Measurements from ENCODE around the gene RGL3. TPM values are rescaled to one million over a fixed set of nuclear protein-coding genes. Genes with fewer than 3 reads are reported as not detected.

Gene RGL3
- total and polyA plus RNA-seq, 10 of the 15 experiments (the other 5 are each of a cell fraction or from before 2014, with no cell fraction given) = not detected

GRCh38 chr19:11461453-11461852 is 42.3 kb upstream of the RGL3 start (continued):
- TF ChIP-seq HSF1 (IDR thresholded peaks at IDR 0.05; ENCODE audit: low read depth, low read length) (no peak), ZNF274 (IDR thresholded peaks at IDR 0.05; ENCODE audit: insufficient read depth, insufficient read length) (no peak), PAX8 (IDR thresholded peaks at IDR 0.05) (no peak), MTA3 (IDR thresholded peaks at IDR 0.05; ENCODE audit: borderline replicate concordance, low read length) (no peak), ZNF217 (IDR thresholded peaks at IDR 0.05) (no peak), MTA2 (IDR thresholded peaks at IDR 0.05; ENCODE audit: low read depth) (no peak)

- no peaks in the 10 kb centered on the region for H3K27me3 ChIP-seq (replicated peaks in 1 of 2; ENCODE audit: control insufficient read depth in 2 of 2, insufficient read depth in 2 of 2, low read length in 1 of 2)
- no peaks in the 10 kb centered on the region; the same call in 1 of the 2 replicates for H3K4me1 ChIP-seq (ENCODE audit: control insufficient read depth, insufficient read depth, low read length)
- H3K79me2 ChIP-seq (ENCODE audit: control insufficient read depth, insufficient read depth, low read length) = no peaks in the 10 kb centered on the region
- ChIA-PET SMC1A (ENCODE audit: uncharacterized antibody, unreplicated experiment) (no interaction called here), POLR2A (no interaction called here), CTCF (interaction anchor here (1.6 kb wide), 1 partner anchor 77 kb away, joined by 5 read pairs; no protein-coding TSS in a partner anchor), RAD21 (ENCODE audit: unreplicated experiment) (no interaction called here)
- H3K4me3 ChIP-seq = no peak overlapping the region
- no peak overlapping the region for H3K9ac ChIP-seq (ENCODE audit: control insufficient read depth, insufficient read depth, low read length)
- 0% methylated on average over 2 of the region's 4 CpGs for WGBS (ENCODE audit: insufficient coverage, insufficient replicate concordance, low lambda C conversion rate, missing lambda C conversion rate)
- no peaks in the 10 kb centered on the region for H4K20me1 ChIP-seq (ENCODE audit: control insufficient read depth, insufficient read depth)
- BruUV-seq (replicated peaks) = no TSS peak
- H3K9me3 ChIP-seq (replicated peaks; ENCODE audit: control insufficient read depth, insufficient read depth, low read length) = no peaks in the 10 kb centered on the region
- ATAC-seq (0 out of 3 replicates have a peak, but pooled peaks have one; percentile 29), DNase-seq (ENCODE audit: low read depth, low spot score) (no peak), FAIRE-seq (no peak)
- H3K36me3 ChIP-seq (ENCODE audit: control insufficient read depth in 2 of 2, insufficient read depth in 2 of 2, low read length in 1 of 2) = no peaks in the 10 kb centered on the region
- no peak overlapping the region for H3K27ac ChIP-seq (ENCODE audit: control insufficient read depth, insufficient read depth)
- intact Hi-C loops (cut with micrococcal nuclease; ENCODE audit: unreplicated experiment) = no loop called here
- TF ChIP-seq RUNX3 (IDR thresholded peaks at IDR 0.05; ENCODE audit: low read length) = no peak
- TF ChIP-seq SMARCA5 (IDR thresholded peaks at IDR 0.05) = no peak
- 0 out of 2 replicates have a peak, but pooled peaks have one; percentile 16 for TF ChIP-seq SMC3 (IDR thresholded peaks at IDR 0.05; ENCODE audit: borderline replicate concordance, low read length)
- TF ChIP-seq PBX3 (IDR thresholded peaks at IDR 0.05; ENCODE audit: insufficient replicate concordance, low read depth, low read length) = no peak
- no peak for TF ChIP-seq ZBTB33 (IDR thresholded peaks at IDR 0.05)
- peak; percentile 23 to 44 (median 32); a peak in 5 of 6 replicates for TF ChIP-seq CTCF (IDR thresholded peaks at IDR 0.05 in 2 of 3, conservative IDR thresholded peaks at IDR 0.05 in 1 of 3; ENCODE audit: control insufficient read depth in 2 of 3, extremely low read depth in 1 of 3, insufficient read depth in 1 of 3, low read depth in 3 of 3, low read length in 3 of 3)
- in situ Hi-C loops (cut with MboI) = no loop called here
- no peak overlapping the region for H2AFZ ChIP-seq (ENCODE audit: control insufficient read depth, low read depth, low read length)
- H3K4me2 ChIP-seq (ENCODE audit: control insufficient read depth, insufficient read depth) = no peak overlapping the region
Measured at GRCh38 chr19:11460207-11460606, 41.1 kb upstream of the RGL3 start.

Data from GM12878 (cell line).